Activated CD4-positive, alpha-beta T cell treated with anti-CD3 and anti-CD28 coated beads, Interleukin-2, amount 10 ng/mL, durations not matched to agents 7 days and 5 days (primary cell): ENCODE measurements around the gene PXDN. TPM values are rescaled to one million over a fixed set of nuclear protein-coding genes. Genes with fewer than 3 reads are reported as not detected.

Source experiments
- CTCF ChIA-PET: fragments of 350-600 bp; sonication (Branson Sonifier 250); formaldehyde crosslinking; loops from one replicate; lab custom pipeline; 2021; ENCODE audit warnings: antibody characterized with exemption; lab: Charles Lee
- POLR2A ChIA-PET: fragments of 350-600 bp; sonication (Branson Sonifier 250); formaldehyde crosslinking; loops from one replicate; lab custom pipeline; 2021; ENCODE audit warnings: antibody characterized with exemption; lab: Charles Lee
- DNase-seq: peaks from one replicate; pipeline ENCODE4 v3.0.0-alpha.2; 2020
- H3K27ac Mint-ChIP-seq: one replicate; pipeline ENCODE4 v1.8.0; 2021; ENCODE audit warnings: mild to moderate bottlenecking, moderate library complexity, mixed read lengths
- H3K27me3 Mint-ChIP-seq: one replicate; pipeline ENCODE4 v1.8.0; 2021; ENCODE audit warnings: mixed read lengths
- H3K36me3 Mint-ChIP-seq: one replicate; pipeline ENCODE4 v1.8.0; 2021; ENCODE audit warnings: low read depth, mixed read lengths
- H3K4me1 Mint-ChIP-seq: one replicate; pipeline ENCODE4 v1.8.0; 2021; ENCODE audit warnings: mixed read lengths
- H3K4me3 Mint-ChIP-seq: one replicate; pipeline ENCODE4 v1.8.0; 2021; ENCODE audit warnings: mild to moderate bottlenecking, moderate library complexity, mixed read lengths
- H3K9me3 Mint-ChIP-seq: one replicate; pipeline ENCODE4 v1.8.0; 2021; ENCODE audit warnings: mixed read lengths
- total RNA-seq, 2 experiments: library from RNA; stranded (reverse); gene quantifications; one replicate each; pipeline ENCODE4 v1.2.3, GENCODE V29; 2021

PXDN gene
- total RNA-seq, 2 experiments from 2014 or later: 0.20 to 0.58 TPM

GRCh38 chr2:1756456-1756855 lies 12.1 kb upstream of the PXDN start:
- ChIA-PET POLR2A (no interaction called here), CTCF (interaction anchor here (0.9 to 1.0 kb wide), 2 partner anchors 12 to 13 kb away, joined by 3 read pairs; no protein-coding TSS in a partner anchor)
- Mint-ChIP-seq H3K27ac (no peak overlapping the region), H3K9me3 (peaks cover 3% of the 10 kb centered on the region), H3K4me1 (no peaks in the 10 kb centered on the region), H3K4me3 (no peak overlapping the region), H3K27me3 (no peaks in the 10 kb centered on the region), H3K36me3 (no peaks in the 10 kb centered on the region)
- no peak for DNase-seq

DNA sequence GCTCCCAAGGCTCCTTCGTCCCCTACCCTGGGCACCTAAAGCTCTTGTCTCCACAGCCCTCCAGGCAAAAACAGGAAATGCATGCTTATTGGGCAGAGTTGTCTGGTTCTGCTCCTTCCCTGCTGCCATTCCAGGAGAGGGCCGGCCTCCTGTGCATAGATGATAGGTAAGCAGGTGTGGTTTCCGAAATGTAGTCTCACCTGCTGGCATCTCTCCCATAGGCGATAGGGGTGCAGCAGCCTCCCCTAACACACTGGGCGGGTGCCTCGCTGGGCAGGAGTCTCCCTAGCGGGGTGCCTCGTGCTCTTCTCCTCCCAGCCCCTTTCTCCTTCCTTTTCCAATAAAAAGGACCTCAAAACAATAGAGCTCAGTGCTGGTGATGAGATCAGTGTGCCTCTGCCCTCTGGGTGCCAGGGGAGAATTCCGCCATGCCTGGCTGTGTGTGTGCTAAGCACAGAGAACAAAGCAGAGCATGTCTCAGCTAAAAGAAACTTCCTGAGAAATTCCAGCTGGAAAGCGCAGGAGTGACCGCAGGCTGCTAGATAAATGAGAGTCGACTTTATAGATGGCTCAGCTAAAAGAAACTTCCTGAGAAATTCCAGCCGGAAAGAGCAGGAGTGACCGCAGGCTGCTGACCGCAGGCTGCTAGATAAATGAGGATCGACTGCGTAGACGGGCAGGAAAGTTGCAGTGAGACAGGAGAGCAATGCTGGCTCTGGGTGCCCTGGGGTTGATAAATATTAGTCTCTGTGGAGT lies 11.3 kb upstream of the PXDN start:
- ChIA-PET CTCF (interaction anchor here (0.9 to 1.0 kb wide), 2 partner anchors 13 to 14 kb away, joined by 3 read pairs; no protein-coding TSS in a partner anchor), POLR2A (no interaction called here)
- peaks cover 2% of the 10 kb centered on the region for H3K27me3 Mint-ChIP-seq
- no peak for DNase-seq
- no peaks in the 10 kb centered on the region for H3K36me3 Mint-ChIP-seq
- no peaks in the 10 kb centered on the region for H3K4me1 Mint-ChIP-seq
- H3K9me3 Mint-ChIP-seq: peaks cover 3% of the 10 kb centered on the region
- no peak overlapping the region for H3K27ac Mint-ChIP-seq
- H3K4me3 Mint-ChIP-seq: no peak overlapping the region

DNA sequence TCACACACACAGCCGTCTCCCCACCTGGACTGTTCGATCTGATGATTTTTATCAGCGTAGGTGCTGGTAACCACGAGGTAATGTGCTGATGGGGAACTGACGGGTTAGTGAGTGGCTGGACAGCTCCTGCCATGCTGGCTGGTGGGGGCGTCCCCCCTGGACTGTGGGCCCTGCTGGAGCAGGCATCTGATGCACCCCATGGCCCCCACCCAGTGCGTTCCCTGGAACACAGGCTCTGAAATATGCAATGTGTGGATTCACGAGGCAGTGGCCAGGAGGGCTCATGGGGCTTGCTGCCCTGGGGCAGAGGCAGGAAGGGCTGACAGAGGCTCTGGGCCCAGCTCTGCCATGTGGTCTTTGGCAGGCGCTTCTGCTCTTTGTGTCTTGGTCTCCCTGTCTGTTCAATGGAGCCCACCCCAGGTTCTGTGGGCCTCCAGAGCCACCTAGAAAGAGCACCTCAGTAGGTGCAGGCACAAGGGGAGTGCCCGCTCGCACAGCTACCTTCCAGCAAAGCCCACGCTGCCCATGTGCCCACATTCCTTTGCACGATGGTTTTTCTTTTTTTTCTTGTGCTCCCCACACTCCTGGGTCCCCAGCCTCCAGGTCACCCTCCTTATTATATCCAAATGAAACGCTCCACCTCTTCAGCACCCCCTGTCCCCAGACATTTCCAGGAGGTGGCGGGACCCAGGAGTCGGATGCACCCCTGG lies 10.3 kb upstream of the PXDN start:
- ChIA-PET POLR2A (no interaction called here), CTCF (no interaction called here)
- Mint-ChIP-seq H3K36me3 (no peaks in the 10 kb centered on the region), H3K4me3 (no peak overlapping the region), H3K27ac (no peak overlapping the region), H3K4me1 (no peaks in the 10 kb centered on the region), H3K9me3 (peaks cover 3% of the 10 kb centered on the region), H3K27me3 (peaks cover 2% of the 10 kb centered on the region)
- DNase-seq: no peak

GRCh38 chr2:1754046-1754445 lies 9.7 kb upstream of the PXDN start:
- Mint-ChIP-seq H3K4me3 (no peak overlapping the region), H3K27me3 (peaks cover 2% of the 10 kb centered on the region), H3K4me1 (no peaks in the 10 kb centered on the region), H3K27ac (no peak overlapping the region), H3K36me3 (no peaks in the 10 kb centered on the region), H3K9me3 (peaks cover 3% of the 10 kb centered on the region)
- CTCF ChIA-PET: interaction anchor here (1.0 kb wide), 1 partner anchor 16 kb away, joined by 3 read pairs; no protein-coding TSS in a partner anchor
- POLR2A ChIA-PET: no interaction called here
- DNase-seq: no peak

DNA sequence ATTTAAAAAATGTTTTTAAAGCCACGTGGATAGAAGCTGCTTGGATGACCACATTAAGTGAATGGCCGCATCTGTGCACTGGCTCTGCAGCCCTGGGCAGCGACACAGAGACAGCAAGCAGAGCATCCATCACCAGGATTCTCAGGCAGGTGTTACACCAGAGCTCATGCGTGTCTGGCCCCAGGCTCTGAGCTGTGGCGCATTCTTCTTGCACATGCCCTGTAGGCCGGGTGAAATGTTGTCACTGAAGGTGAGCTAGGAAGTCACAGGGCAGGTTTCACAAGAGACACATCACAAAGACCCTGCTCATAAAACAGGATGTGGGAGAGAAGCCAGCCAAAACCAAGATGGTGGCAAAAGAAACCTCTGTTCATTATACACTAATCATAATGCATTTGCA lies 8.4 kb upstream of the PXDN start:
- ChIA-PET CTCF (no interaction called here), POLR2A (no interaction called here)
- DNase-seq: no peak
- Mint-ChIP-seq H3K27ac (no peak overlapping the region), H3K9me3 (peaks cover 3% of the 10 kb centered on the region), H3K4me3 (no peak overlapping the region), H3K4me1 (no peaks in the 10 kb centered on the region), H3K36me3 (no peaks in the 10 kb centered on the region), H3K27me3 (peaks cover 2% of the 10 kb centered on the region)

DNA sequence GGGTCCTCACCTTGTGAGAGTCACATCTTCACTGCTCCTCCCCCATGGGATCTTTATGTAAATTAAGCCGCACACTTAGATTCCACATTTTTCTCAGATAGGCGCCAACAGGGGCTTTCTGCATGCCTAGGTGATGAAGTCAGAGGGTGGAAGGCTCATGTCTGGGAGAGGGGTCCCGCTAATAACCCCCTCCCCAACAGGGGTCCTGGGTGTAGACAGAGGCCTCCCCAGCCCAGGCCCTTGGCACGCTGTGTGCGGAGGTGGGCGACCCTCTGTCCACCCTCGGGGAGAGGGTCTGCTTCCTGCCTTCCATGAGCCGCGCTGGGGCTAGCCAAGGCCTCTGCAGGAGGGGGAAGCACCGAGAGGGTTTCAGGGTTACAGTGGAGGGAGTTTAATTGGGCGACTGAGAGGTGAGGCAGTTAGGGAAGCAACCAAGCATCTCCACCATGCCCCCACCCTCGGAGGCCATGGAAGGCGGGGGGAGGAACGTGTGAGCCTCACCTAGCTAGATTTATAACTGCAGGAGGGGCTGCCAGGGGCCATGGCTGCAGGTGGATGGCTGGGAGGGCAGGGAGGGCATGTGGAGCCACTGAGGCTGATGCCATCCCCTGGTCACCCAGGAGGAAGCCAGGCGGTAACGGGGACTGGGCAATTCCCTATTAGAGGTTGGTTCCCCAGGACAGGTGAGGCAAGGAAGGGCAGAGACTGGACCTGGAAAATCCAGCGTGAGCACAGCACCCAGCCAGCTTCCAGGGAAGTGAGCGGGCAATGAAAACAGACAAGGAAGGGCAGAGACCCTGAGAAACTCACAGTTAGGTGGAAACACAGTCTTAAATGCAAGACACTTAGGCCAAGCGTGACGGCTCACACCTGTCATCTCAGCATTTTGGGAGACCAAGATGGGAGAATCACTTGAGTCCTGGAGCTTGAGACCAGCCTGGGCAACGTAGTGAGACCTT lies 7.7 kb upstream of the PXDN start:
- ChIA-PET POLR2A (no interaction called here), CTCF (no interaction called here)
- H3K4me3 Mint-ChIP-seq: no peak overlapping the region
- H3K4me1 Mint-ChIP-seq: no peaks in the 10 kb centered on the region
- no peak for DNase-seq
- peaks cover 2% of the 10 kb centered on the region for H3K27me3 Mint-ChIP-seq
- H3K9me3 Mint-ChIP-seq: peaks cover 3% of the 10 kb centered on the region
- no peaks in the 10 kb centered on the region for H3K36me3 Mint-ChIP-seq
- no peak overlapping the region for H3K27ac Mint-ChIP-seq

DNA sequence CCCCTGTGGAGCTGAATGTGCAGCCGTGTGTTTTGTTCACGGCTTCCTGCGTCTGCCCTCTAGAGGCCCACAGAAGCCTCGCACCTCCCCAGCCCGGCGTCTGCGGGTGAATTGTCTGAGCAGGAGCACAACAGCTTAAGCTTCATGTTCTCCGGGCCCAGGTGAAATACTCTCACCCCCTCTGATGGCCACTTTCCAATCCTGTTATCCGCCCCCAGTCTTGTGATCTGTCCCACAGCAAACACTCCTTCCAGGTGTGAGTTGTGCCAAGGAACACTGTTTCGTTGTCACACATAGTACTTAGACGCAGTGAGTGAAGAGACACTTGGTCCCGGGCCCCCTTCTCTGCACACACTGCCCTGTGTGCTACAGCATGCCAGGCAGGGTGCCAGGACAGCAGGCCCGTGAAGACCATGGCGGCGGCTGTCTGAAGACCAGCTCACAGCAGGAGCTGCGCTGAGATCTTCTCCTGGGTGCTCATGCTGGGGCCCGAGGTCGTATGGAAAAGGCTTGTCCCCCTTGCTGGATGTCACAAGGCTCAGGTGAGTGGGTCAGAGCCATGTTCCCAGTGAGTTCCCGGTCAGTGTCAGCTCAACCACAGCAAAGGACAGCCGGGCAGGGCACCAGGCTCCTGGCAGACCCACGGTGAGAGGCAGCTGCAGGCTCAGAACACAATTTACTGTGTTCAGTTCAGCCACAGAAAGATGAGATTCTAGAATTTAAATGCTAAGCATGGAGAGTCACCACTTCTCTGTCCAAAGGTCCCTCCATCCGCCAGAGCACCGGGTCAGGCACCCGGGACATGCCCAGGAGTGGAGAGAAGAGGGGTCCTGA lies 6.8 kb upstream of the PXDN start:
- H3K27ac Mint-ChIP-seq: no peak overlapping the region
- CTCF ChIA-PET: interaction anchor here (1.0 kb wide), 1 partner anchor 51 kb away, joined by 3 read pairs; no protein-coding TSS in a partner anchor
- H3K27me3 Mint-ChIP-seq: peaks cover 11% of the 10 kb centered on the region
- H3K36me3 Mint-ChIP-seq: no peaks in the 10 kb centered on the region
- H3K4me3 Mint-ChIP-seq: no peak overlapping the region
- peaks cover 3% of the 10 kb centered on the region for H3K9me3 Mint-ChIP-seq
- DNase-seq: peak; percentile 31
- H3K4me1 Mint-ChIP-seq: no peaks in the 10 kb centered on the region
- POLR2A ChIA-PET: no interaction called here

DNA sequence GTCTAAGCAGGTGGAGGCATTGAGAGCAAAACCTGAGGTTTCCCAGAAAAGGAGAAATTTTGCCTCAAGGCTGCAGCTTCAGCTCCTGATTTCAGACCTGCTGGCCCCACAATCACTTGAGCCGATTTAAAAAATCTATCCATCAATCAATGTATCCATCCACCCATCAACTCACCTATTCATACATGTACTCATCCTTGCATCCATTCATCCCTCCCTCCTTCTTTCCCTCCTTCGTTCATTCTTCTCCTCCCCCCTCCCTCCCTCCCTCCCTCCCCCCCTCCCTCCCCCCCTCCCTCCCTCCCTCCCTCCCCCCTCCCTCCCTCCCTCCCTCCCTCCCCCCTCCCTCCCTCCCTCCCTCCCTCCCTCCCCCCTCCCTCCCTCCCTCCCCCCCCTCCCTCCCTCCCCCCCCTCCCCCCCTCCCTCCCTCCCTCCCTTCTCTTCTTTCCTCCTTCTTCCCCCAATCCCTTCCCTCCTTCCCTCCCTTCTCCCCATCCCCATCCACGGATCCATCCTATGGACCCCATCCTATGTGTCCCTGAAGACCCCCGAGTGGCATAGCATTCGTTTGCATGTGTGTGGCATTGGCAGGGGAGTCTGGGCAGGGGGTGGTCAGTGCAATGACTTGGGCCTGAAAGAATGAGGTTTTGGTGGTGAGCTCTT lies 6.1 kb upstream of the PXDN start:
- Mint-ChIP-seq H3K4me1 (no peaks in the 10 kb centered on the region), H3K4me3 (no peak overlapping the region), H3K27me3 (peaks cover 17% of the 10 kb centered on the region), H3K36me3 (no peaks in the 10 kb centered on the region), H3K27ac (no peak overlapping the region), H3K9me3 (peaks cover 3% of the 10 kb centered on the region)
- ChIA-PET CTCF (interaction anchor here (1.0 kb wide), 1 partner anchor 52 kb away, joined by 3 read pairs; no protein-coding TSS in a partner anchor), POLR2A (no interaction called here)
- no peak for DNase-seq

- ChIA-PET CTCF (no interaction called here), POLR2A (no interaction called here)
- no peak overlapping the region for H3K4me3 Mint-ChIP-seq
- H3K36me3 Mint-ChIP-seq: no peaks in the 10 kb centered on the region
- H3K9me3 Mint-ChIP-seq: peaks cover 3% of the 10 kb centered on the region
- no peak overlapping the region for H3K27ac Mint-ChIP-seq
- peaks cover 2% of the 10 kb centered on the region for H3K4me1 Mint-ChIP-seq
- peaks cover 25% of the 10 kb centered on the region for H3K27me3 Mint-ChIP-seq
- DNase-seq: no peak
These were observed 5.3 kb upstream of the PXDN start for GRCh38 chr2:1749489-1750119.

- CTCF ChIA-PET: no interaction called here
- no peak for DNase-seq
- peaks cover 2% of the 10 kb centered on the region for H3K4me1 Mint-ChIP-seq
- no peaks in the 10 kb centered on the region for H3K36me3 Mint-ChIP-seq
- H3K9me3 Mint-ChIP-seq: no peaks in the 10 kb centered on the region
- H3K27ac Mint-ChIP-seq: no peak overlapping the region
- H3K27me3 Mint-ChIP-seq: peaks cover 25% of the 10 kb centered on the region
- POLR2A ChIA-PET: no interaction called here
- no peak overlapping the region for H3K4me3 Mint-ChIP-seq
These were observed 4.6 kb upstream of the PXDN start for GRCh38 chr2:1748741-1749488.
